Midbrain (tissue), 1 donor: ENCODE measurements around the gene UBE3C.

ENCODE experiments used
- DNase-seq: peaks from one replicate; lab custom pipeline; 2025; lab: John Stamatoyannopoulos, UW

The UBE3C gene

DNA sequence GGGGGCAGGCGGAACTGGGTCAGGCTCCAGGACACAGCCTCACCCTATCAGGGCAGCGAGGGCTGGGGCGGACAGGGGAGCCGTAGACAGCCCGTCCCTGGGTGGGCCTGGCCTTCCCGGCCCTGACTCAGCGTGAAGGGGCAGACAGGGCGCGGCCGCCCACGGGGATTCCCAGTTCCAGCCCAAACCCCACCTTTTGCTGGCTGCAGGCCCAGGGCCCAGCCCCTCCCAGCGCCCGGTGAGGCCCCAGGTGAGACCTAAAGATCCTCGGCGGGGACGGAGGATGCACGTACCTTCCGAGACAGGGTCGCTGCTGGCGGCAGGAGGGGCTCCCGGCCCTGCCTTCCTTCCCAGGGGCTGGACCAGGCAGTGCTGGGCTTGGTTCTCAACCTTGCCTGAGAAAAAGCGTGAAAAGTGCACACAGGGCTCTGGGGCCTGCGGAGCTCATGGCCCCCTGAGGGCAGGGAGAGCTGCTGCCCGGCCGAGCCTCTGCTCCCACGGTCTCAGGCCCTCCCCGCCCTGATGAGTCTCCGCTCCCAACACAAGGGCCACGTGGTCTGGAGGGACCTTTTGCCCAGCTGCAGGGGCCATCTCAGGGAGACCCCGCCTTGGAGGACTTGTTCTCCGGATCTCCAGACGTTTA is 154.2 kb downstream of the UBE3C start:
- no peak for DNase-seq

DNA sequence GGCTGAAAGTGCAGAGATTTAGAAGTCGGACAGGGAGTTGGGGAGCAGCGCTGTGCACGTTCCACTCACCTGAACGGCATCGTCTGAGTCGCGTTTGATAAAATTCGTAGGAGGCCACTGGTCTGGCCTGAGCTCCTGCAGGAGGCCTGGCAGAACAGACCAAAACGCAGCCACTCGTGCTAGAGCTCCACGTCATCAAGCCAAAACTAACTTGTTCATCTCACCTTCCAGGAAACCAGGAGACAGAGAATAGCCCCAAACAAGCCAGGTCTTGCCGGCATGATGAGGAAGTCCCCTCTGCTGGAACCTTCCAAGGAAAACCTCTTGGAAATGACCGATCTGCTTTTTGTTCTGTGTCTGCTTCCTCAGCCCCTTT is 154.7 kb downstream of the UBE3C start:
- no peak for DNase-seq

DNA sequence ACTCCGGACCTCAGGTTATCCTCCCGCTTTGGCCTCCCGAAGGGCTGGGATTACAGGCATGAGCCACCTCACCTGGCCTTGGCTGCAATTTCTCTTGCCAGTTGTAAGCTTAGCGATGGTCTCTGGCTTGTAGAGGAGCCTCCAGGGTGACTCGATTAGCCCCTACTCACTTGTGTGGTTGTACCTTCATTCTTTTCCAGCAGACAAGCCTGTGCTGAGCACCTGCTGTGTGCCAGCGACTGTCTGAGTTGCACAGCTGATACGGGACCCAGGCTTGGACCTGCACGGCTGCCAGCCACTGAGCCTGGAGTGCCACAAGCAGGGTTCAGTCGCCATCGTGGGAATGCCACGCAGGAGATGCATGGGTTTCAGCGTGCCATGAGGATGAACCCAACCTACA is 156.0 kb downstream of the UBE3C start:
- DNase-seq, result no peak

DNA sequence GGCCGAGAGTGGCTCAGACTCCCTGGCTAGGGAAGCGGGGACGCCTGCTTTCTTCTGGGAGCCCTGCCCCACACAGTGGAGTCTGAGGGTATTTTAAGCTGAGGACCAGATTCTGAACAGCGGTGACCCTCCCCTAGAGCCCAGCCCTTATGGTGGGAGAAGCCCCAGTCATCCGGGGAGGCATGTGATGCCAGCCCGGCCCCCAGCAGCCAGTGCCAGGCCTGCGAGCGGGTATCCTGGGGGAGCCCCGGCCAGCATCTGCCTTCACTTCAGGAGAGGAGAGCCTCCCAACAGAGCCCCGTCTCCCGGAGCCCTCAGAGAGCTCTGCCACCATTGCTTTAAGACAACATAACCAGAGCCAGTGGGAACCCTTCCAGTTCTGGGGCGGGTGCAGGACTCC is 156.6 kb downstream of the UBE3C start:
- no peak for DNase-seq

DNA sequence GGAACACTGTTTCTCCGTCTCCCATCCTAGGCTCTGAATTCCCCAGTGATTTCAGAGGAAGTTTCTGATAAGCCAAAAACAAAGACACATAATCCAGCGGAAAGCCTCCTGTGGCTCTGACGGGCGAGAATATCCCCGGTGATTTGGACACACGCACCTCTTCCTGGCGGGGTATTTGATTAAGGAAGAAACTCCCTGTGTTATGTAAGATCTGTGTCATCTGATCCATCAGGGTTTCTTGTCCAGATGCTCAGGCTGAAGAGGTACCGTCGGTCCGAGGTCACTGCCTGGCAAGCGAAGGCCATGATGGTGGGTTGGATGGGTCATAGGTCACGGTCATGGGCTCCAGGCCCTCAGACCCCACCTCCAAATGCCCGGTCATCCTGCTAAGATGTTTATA is 158.5 kb downstream of the UBE3C start:
- no peak for DNase-seq

DNA sequence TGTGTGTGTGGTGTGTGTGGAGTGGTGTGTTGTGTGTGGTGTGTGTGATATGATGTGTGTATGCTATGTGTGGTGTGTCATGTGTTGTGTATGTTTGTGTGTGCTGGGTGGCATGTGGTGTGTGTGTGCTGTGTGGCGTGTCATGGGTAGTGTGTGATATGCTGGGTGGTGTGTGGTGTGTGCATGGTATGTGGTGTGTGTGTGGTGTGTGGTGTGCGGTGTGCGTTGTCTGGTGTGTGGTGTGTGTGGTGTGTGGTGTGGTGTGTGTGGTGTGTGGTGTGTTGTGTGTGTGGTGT is 160.5 kb downstream of the UBE3C start:
- DNase-seq, result no peak

DNA sequence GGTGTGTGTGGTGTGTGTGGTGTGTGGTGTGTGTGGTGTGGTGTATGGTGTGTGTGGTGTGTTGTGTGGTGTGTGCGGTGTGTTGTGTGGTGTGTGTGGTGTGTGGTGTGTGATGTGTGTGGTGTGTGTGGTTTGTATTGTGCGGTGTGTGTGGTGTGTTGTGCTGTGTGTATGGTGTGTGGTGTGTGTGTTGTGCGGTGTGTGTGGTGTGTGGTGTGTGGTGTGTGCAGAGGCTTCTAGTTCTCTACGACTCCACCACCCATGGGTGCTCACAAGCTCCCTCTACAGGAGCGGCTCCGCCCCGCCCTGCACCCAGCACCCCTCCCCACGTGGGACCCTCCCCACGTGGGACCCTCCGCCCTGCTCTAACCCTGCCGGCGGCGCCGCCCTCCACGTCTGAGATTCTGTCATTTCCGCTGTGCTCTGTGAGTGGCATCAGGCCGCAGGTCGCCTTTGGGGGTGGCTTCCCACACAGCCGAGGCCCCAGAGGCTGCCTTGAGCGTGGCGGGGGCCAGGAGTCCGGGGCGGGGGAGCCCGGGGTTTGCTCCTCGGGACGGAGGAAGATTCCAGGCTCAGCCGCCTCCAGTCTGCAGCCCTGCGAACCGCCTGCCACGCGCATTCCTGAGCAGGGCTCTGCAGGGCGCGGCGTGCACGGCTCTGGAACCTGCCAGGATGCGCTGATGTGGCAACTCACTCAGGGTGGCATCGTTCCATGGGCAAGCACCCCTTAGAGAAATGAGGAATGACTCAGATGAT is 161.1 kb downstream of the UBE3C start:
- no peak for DNase-seq

DNA sequence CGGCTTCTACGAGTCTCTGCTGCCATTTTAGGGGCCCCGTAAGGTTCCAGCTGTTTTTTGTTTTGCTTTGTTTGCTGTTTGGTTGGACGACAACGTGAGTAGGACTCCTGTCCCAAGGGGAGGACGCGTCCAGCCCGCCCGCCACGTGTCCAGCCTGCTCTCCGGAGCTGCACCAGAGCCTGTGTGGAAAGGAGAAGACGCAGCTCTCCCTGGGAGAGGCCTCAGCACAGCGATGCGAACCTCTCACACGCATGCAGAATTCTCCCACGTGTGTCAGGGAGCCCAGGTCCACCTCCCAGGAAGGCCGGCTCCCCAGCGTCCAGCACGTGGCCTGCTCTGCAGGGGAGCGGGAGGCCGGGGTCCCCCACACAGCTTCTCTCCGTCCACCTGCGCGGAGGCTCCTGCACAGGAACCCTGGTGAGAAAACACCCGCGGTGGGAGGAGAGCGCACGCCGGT is 161.7 kb downstream of the UBE3C start:
- no peak for DNase-seq

DNA sequence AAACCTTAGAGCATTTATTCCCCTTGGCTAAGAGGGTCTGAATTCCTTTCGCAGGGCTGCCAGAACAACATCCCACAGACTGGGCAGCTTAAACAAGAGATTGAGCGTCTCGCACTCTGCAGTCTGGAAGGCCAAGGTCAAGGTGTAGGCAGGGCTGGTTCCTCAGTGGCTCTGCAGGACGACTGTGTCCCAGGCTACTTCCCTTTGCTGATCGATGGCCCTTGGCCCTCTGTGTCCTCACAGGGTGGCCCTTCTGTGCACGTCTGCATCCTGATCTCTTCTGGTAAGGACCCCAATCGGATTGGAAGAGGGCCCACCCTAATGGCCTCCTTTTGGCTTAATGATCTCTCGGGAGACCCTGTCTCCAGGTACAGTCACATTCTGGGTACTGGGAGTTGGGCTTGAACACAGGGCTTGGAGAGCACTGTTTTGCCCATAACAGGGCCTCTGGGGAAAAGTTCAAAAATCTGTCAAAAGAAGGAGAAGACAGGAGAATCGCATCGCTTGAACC is 162.9 kb downstream of the UBE3C start:
- no peak for DNase-seq

DNA sequence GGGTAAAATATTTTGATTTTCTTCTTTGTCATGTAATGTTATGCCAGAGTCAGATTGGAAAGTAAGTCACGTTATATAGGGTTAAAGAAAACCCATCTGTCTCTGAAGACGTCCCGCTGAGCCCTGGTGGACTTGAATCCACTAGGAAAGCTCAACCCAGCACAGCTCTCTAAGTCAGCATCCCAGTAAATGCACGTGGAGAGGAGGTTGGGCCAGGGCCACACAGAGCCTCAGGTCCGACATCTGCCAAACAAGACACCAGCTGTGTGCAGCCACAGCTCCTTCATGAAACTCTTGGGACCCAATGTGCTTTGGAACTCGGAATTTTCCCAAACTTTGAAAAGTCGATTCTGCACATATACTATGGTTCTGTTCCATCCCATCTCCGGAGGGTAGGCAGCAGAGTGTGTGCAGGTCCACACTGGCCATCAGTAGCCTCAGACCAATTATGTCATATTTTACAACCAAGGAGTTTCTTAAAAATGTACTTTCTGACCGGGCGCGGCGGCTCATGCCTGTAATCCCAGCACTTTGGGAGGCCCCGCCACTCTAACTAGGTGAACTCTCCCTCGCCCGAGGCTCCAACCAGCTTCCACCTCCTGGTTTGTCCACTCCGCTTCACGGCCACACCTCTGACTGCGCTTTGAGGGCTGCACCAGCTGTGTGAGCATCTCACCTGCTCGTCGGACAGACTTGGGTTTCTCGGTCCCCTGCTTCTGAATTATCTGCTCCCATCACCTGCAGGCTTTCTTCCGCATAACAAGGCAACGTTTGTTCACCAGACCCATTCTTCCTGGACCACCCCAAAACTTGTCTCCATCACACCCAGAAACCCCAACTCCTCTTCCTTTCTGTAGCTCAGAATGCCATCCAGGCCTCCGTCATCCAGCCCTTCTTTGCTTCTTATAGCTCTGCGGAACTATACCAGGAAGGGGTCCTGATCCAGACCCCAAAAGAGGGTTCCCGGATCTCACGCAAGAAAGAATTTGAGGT is 168.4 kb downstream of the UBE3C start:
- no peak for DNase-seq

DNA sequence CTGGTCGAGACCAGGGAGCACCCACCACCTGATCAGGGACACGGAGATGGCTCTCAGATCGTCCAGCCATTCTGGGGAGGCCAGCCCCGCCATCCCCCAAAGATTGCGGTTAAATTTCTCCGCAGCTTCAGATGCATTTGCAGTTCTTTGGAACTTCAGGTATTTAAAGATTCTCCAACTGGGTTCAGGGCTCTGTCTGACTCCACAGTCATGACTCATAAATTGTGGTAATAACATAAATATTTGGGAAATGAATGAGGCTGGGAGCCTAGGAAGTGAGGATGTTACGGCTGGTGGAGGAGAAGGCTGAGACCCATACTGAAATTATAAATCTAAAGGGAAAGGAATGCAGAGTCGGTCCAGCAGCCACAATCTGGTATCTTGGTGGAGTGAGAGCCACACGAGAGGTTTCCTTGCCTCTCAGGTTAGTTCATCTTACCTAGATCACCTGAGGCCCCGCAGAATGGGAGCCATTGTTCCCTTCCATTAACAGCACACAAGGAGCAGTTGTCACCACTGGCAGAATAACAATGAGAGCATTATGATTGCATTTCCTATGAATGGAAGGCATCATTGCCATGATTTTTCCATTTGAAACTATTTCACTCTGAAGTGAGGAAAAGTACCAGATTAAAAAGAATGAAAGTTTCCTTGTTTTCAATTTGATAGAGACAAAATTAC is 171.4 kb downstream of the UBE3C start:
- peak; percentile 56 for DNase-seq

DNA sequence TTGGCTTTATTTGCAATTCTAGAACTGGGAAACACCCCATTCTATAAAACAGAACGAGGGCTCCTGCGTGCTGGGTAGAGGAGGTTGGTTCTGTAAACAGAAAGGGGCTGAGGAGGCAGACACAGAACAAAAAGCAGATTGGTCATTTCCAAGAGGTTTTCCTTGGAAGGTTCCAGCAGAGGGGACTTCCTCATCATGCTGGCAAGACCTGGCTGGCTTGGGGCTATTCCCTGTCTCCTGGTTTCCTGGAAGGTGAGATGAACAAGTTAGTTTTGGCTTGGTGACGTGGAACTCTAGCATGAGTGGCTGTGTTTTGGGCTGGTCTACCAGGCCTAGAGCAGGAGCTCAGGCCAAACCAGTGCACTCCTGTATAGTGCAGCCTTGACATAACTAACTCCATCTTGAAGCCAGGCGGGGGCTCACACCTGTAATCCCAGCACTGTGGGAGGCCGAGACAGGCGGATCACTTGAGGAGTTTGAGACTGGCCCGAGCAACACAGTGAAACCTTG is 172.0 kb downstream of the UBE3C start:
- DNase-seq, result no peak

DNA sequence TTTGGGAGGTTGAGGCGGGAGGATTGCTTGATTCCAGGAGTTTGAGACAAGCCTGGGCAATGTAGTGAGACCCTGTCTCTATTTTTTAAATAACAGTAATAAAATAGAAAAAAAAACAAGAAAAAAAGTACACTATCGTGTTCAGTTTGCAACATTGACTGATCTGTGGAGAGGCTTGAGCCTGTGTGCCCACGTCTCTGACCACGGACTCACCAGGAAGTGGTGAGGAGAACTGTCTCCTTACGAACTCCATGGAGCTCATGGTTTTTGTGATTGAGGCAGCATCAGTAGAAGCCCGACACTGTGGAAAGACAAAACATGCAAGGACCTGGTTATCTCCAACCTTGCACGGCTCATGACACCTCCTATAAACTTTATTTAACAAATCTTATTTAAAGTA is 174.2 kb downstream of the UBE3C start:
- no peak for DNase-seq

DNA sequence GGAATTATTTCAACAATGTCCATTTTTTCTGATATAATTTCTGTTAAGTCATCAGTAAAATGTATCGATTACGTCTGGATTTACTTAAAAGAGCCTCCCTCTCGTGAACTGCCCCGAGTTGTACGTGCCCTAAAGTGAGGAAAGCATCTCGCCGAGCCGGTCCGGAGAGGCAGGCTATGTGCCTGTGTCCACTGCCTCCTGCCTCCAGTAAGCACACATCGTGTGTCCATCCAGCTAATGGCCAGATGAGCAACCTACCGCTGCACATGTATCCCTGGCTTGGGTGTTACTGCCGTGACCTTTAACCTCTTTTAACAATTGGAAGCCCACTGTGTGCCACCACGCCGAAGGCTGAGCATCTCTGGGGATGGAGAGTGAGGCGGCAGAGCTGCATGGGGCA is 174.9 kb downstream of the UBE3C start:
- DNase-seq, result no peak

DNA sequence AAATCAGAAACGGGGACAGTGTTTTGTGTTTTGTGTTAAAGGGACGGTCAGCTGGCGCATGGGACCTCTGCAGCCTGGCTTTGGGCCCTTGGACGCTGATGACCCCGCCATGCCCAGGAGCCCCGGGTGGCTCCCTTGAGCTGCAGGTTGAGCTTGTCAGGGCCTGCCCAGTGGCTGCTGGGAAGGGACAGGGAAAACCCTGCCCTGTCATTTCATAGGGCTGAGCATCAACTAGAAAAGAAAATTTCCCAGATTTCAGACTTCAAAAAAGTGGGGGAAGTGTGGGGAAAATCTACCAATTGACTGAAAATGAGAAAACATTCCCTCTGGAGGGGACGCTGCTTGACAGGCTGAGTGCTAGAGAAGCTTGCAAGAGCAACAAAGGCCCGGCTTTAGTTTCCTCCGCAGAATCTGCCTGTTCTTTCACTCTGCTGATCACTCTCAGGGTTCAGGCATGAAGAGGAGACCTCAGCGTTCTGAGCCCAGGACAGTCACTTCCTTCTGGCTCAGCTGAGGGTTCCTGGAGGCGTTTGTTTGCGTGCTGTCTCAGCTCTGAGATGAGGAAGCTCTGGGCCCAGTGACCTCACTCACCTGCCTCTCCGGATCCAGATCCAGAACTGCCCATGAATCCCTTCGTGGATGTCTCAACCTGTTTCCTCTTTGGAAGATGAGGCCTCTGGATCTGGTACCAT is 179.4 kb downstream of the UBE3C start:
- DNase-seq, result peak; percentile 7
